GM21717 (cell line): ENCODE results near the gene SEMA5B.

Experiments
- ATAC-seq: cut with Tn5 transposase; IDR thresholded peaks from one replicate; pipeline ENCODE4 v1.9.1; 2021; ENCODE audit warnings: mild to moderate bottlenecking, moderate library complexity; ENCODE audit not compliant: unreplicated experiment

The SEMA5B gene

DNA sequence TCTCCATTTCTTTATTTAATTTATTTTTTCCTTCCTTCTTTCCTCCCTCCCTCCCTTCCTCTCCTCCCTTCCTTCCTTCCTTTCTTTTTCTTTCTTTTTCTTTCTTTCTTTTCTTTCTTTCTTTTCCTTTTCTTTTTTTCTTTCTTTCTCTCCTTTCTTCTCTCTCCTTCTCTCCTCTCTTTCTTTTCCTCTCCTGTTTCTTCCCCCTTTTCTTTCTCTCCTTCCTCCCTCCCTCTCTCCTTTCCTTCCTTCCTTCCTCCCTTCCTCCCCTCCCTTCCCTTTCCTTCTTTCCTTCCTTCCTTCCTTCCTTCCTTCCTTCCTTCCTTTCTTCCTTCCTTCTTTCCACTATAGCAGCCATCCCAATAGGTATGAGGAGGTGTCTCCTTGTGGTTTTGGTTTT, 32.5 kb upstream of the SEMA5B start:
- ATAC-seq: no peak

DNA sequence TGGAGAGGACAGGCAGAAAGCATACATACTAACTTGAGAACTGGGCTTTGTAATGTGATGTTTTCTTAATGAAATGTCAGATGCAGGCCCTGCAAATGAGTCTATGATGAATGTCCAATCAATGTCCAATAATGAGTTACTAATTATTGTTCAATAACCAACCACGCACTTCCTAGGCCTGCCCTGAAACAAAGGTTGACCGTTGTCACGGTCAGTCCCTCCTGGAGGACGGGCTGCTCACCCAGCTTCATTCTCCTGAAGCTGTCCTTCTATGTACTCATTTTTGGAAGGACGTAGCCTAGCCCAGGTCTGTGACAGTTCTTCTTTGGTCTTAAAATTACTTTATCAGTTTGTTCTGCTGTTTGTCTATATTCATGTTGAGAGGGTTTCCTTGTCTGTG, 30.9 kb upstream of the SEMA5B start:
- ATAC-seq: no peak

DNA sequence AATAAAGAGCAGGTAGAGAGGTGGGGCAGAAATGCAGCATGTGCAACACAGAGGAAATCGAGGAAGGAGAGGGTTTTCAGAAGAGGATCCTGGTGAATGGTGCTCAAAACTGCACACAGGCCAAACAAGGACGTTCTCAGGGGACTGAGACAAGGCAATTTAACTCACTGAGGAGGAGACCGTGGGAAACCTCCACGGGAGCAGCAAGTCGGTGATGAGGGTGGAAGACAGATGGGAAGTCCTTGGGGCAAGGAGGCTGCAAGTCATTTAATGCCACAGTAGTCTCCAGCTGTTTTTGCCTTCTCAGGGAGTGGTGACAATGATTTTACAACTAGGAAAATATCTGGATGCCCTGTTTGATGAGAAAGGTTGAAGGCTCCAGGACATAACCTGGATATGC, 27.8 kb upstream of the SEMA5B start:
- ATAC-seq: no peak

DNA sequence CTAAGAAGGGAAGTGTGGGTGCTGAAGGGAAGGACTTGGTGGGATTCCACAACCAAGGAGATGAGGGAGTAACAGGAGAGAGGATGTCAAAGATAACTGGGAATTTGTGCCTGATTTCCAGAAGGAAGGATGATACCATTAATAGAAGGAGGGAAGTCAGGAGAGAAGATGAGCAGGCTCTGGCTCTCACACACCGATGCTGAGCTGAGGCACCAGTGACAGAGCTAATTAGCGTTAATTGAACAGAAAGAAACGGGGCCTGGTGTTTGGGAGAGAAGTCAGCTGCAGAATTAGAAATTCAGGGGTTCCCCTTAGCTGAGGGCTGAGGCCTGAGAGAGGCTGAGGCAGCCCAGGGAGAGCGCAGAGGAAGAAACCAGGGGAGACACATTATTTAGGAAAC, 27.4 kb upstream of the SEMA5B start:
- ATAC-seq: no peak

DNA sequence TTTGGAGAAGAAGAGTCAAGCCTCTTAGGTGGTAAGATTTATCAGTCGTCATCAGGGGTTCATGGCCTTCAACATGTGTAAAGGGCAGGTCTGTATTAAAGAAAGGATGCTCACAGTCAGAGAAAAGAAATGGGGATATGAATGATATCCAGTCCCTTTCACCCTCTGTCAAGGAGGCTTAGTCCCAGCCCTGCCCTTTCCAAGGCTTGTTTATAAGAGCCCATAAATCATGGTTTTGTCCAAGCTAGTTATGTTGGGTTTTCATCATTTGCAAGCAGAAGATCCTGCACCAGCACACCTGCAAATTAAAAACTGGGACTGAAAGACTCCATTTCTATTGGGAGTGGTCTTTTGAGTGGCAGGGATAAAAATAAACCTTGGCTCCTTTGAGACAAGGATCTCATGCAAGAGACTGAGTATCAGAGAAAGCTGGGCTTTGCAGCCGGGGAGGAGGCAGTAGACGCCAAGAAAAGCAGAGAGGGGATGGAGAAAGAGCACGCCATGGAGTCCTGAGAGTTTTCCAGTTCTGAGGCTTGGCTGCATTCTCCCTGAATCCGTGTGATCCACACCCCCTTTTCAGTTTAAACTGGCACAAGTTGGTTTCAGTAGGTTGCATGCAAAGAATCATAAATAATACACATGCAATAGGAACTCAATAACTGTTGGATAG, 26.7 kb upstream of the SEMA5B start:
- ATAC-seq: no peak

DNA sequence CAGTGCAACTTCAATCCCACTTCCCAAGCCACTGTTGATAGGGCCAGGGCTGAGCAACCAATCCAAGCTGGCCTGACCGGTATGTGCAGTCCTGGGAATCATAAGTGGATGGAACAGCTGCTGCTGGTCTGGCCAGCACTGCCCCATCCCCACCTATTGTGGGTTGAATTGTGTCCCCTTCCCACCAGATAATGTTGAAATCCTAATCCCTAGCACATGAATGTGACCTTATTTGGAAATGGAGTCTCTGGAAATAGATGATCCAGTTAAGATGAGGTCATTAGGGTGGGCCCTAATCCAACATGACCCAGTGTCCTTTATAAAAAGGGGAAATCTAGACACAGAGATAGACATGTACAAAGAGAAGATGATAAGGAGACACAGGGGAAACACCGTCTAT, 25.5 kb upstream of the SEMA5B start:
- ATAC-seq: no peak

DNA sequence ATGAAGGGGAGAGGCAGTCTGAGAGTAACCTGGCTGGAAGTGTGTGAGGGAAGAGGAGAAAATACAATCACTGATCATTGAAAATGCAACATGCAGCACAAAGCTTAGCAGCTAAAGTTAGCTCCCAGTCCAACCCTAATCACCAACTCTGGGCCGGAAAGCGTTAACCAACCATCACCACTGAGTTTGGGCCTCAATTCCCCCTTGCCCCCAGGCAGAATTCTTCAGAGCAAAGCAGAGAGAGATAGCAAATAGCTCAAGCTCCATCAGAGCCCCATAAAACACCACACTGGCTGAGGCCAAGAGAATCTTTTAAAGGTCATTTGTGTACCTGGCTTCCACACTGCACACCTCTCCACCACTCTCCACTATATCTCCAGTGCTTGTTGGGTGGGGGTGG, 23.1 kb upstream of the SEMA5B start:
- no peak for ATAC-seq

DNA sequence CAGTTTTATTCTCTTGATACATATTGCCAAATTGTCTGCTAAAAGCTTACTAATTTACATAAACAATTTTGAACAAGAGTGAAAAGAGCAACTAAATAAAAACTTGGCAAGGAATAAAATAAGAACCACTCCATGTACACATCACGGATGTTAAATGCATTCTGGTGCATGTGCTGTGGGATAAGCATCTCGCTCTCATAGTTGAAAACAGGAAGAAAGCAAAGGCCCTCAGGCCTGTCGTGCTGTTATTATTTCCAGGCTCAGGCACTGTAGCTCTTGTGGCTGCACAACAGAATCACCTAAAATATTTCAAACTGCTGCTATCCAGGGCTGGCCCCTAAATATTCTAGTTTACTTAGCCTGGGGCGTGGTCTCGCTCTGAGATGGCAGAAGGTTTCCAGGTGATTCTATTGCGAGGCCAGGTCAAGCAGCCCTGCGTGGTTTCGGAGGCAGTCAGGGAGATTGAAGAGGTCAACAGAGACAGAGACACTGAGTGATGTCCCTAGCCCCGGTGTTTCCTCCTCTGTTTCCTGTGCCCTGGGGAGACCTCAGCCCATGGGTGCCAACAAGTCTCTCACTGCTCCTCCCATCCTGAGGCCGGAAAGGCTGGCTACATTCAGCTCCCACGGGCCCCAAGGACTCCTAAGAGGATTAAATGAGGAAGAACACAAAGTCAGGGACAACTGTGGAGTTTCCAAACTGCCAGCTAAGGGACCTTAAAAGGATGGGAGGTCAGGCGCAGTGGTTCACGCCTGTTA, 21.1 kb upstream of the SEMA5B start:
- ATAC-seq: no peak

DNA sequence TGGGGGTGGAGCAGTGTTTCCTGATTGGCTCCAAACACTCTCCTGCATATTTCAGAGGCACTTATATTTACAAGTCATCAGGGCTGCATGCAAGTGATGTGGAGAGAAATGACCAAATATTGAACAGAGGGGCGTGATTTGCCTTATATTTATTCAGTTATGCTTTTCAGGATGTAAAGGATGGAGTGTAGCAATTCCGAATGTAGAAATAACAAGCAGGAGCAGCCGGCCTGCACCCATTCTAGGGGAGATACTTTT, 19.4 kb upstream of the SEMA5B start:
- ATAC-seq: no peak

DNA sequence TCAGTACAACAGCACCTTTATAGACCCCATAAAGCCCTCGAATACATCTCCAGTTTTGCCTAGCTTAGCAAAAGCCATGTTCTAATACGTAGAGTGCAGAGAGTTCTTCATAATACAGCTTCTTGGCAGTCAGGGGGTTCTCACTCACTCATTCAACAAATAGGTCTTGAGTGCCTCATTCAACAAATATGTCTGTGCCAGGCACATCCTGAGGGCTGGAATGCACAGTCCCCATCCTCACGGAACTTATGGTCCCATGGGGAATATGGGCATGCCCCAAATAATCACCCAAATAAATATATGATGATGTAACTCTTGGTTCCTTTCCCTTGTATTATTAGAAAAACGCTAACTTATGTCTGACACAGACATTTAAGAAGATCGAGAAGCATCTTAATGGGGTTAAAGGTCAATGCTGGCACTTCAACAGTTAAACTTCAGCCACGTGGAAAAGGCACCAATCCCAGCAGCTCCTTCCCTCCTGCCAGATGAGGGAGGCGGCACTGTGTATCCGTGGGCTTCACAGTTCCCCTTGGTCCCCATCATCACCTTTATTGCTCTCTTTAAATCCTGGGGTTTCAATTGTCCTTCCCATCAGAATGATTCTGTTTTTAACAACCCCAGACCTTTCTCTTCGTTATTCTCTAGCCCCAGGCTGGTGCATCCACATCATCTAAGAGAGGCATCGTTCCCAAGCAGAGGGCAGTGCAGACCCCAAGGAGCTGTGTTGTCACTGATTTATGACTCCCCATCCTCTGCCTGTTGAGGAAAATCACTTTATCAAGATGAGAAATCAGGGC, 18.9 kb upstream of the SEMA5B start:
- no peak for ATAC-seq

DNA sequence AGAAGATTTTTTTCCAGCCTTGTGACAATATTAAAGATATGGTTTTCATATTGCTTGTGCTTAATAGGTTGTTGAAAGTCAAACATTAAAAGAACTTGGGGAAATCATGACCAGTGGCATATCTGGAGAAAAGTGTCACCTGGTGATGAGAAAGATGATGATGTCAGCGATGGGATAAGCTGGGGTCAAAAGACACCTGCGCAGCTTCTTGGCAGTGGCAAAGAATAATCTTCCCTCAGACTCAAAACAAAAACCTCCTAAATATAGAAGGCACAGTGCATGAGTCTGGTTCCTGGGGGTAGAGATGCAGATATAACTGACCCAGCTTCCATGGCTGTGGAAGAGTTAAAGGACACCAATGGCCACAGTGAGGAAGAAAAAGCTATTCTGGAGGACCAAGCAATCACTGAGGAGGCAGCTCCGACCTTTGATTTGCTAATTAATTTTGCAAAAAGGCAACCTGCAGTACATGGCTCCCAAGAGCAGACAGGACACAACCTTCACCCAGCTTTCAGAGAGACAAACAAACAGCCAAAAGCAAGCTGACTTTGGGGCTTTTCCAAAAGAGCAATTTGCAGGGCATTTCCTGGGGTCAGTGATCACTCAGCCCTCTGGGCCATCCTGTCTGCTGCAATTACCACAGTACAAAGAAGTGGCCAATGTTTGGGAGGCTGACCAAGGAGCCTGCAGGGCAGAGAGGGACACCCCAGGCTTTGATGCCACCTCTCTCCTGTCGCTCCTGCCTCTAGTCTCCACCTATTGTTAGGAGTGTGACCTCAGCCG, 17.6 kb upstream of the SEMA5B start:
- ATAC-seq: no peak

DNA sequence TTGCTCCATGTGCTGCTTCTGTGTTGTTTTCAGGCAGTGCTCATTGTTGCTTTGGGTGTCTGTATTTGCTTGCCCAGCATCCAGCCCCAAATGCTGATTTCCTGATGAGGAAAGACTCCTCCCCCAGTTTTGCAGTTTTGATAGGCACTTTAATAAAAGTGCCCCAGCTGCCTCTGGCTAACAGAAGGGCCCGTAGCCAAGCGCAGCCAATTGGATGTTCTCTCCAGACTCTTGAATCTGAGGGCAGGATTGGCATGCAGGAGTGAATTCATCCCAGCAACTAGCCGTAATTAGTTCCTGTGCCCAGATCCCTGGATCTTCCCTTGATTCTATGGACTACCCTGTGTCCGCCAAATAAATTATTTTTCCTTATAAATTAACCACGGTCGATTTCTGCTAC, 14.8 kb upstream of the SEMA5B start:
- ATAC-seq: no peak

DNA sequence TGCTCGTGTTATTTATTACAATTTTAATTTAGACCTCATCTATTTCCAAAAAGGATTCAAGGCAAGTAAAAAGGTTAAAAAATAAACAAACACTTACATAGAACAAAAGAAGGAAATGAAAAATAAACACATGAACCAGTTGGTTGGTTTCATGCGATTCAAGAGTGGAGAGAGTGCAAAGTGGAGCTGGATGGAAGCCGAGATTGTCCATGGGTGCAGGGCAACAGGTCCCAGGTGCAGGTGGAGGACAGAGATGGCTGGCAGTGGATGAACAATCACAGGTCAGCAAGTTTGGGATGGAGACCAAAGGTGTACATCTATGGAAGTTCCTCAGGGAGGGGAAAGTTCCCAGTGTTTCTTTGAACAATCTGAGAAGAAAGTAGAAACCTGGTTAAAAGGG, 11.6 kb upstream of the SEMA5B start:
- no peak for ATAC-seq

DNA sequence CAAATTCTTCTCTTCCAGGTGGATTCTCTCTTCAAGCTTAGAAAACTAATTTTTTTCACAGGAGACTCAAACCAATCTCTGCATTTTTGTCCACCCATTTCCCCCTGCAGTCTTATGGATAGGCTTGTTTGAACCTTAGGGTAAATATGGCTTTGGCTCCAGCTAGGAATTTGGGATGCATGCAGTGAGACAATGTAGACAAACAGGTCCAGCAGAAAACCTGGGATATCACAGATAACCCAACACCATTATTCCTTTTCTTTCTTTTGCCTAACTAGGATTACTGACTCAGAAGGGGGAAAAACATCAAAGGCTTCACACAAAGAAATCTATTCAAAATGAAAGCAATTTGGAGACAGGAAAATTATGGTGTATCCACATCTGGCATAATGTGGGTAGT, 11.2 kb upstream of the SEMA5B start:
- ATAC-seq: no peak

DNA sequence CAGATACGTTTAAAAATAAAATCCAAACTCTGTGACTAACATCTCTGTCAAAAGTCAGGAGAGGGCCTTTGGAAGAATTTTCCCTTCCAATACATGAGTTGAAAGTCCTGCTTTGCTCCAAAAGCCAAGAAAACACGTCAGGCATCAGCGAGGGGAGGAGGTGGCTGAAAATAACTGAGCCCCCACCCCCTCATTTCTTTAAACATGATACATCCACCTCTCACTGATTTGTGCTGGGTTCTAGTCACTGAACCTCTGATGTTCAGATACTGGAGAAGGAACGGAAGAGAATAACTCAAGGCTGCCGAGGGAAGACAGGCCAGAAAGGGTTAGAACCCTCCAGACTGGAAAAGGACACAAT, 9.4 kb upstream of the SEMA5B start:
- no peak for ATAC-seq

DNA sequence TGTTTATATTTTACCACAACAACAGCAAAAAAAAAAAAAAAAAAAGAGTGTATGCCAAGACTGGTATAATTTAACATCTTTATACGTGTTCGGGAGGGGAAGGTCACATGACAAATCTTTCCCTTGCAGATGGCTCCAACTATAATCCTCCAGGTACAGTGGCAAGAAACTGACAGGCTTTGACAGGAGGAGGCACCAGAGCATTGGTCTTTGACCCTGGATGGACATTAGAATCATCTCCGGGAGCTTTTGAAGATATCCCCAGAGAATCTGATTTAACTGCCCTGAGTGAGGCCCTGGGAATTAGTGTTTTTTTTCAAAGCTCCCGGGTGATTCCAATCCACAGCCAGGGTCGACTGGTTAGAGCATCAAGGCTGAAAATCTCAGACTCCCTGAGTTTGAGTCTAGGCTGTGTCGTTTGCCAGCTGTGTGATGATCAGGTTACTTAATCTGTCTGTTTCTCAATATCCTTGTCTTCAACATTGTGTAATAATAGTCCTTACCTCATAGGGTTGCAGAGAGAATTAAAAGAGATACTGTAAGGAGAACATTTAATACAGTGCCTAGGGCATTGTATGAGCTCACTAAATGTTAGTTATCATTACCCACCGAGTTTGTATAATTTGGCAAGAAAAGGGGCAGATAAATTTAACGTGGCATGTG, 8.9 kb upstream of the SEMA5B start:
- no peak for ATAC-seq

DNA sequence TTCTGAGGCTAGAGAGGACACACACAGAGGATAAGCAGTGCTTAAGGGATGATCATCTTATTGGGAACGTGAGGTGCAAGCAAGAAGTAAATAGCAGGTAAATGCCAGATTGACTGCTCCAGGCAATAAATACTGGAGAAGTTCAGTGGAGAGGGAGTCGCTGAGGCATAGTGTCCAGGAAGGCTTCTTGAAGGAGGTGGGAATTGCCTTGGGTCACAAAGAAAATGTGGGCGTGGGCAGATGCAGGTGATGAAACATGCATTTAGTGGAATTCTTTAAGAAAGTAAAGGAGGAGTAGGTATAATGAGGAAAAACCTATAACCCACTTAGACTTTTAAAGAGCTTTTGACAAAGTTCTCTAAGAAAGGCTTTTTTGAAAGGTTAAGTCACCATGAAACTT, 7.4 kb upstream of the SEMA5B start:
- no peak for ATAC-seq

DNA sequence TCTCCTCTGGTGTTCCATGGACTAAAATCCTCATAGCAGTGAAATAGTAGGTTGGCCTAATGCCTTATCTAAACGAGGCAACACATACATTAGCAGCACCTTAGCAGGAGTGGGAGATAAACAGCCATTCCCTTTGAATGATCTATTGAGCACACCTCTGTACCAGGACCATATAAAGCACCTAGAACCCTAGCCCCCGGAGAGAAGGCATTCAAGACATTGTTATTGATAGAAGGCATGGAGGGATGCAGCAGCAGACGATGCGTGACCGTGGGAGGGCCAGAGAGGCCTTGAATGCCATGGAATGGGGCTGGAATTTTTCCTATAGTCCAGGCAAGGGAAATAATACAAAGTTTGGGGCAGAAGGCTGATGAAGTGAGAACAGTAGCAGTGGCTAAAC, 6.6 kb upstream of the SEMA5B start:
- no peak for ATAC-seq

DNA sequence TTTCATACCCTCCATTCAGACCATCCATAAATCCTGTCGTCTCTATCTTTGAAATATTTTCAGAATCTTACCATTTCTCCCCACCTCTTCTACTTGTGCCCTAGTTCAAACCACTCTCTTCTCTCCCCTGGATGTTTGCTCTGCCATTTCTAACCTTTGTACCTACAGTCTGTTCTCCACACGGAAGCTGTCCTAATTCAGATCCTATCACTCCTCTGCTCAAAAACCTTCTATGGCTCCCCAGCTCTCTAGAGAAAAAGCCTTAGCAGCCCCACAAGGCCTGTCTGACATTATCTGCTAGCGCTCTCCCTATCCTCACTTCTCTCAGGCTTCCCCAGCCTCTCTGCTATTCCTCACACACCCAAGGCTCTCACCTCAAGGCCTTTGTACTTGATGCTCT, 4.5 kb upstream of the SEMA5B start:
- ATAC-seq: no peak

DNA sequence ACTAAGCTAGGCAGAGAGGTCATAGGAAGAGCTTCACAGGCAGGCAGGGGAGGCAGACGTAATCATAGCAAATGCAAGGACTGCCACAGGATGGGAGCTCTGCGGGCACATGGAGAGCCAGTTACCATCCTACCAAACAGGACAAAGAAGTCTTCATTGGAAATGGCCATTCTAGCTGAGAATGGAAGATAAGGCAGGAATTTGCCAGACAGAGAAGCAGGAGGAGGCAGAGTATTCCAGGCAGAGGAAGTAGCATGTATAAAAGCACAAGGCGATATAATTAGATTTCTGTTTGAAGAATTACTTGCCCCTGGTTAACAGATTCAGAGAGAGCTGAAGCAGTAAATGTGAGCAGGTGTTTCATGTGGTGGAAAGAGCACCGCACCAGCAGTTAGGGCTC, 3.5 kb upstream of the SEMA5B start:
- no peak for ATAC-seq

DNA sequence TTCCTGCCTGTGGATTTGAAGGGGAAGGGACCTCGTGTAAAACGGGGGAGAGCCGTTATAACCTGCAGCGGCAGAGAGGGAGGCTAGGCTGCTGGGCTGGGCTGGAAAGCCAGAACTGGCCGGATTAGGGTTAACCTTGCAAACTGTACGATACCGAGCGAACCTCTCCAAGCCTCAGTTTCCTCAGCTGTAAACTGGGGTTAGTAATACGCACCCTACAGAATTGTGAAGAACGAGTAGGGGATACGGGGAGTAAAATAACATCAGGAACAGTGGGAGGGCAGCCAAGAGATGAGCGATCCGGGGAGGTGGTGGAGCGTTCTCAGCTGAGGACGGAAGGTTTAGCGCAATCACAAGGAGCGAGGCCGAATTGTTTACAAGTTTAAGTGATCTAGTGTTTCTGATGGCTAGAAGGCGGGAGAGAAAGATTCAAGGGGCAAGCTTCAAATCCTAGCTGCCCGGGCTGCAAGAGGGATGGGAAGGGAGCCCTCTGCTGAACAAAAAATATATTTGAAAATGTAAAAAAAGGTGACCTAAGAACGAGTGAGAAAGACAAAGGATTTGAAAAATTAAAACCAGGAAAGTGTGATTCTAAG, 768 bp upstream of the SEMA5B start:
- ATAC-seq: no peak
